ENCODE results near the gene MGAT4D.
"Not testable (repeated sequence)": the region's sequence is repeated elsewhere in the genome, so short reads cannot be mapped to it uniquely, and the experiment has no call there.

MGAT4D gene

GRCh38 chr4:140497747-140498636, at the start of gene MGAT4D:
Gene MGAT4D (minus strand): TSS chr4:140498293. CDS start chr4:140498222, 71 bp downstream.
- DNase-seq (ENCODE audit: low read depth): no peak

- no peak for DNase-seq (ENCODE audit: low read depth)
Measured at GRCh38 chr4:140533951-140534480, 35.9 kb upstream of the MGAT4D start.

- DNase-seq (ENCODE audit: low read depth): no peak
Measured at GRCh38 chr4:140529434-140529833, 31.3 kb upstream of the MGAT4D start.

- peak; percentile 95 for DNase-seq (ENCODE audit: low read depth)
Measured at GRCh38 chr4:140523857-140524742, 26.0 kb upstream of the MGAT4D start, which contains the start of gene ELMOD2. Gene ELMOD2 (plus strand): TSS chr4:140524168. CDS start chr4:140525429, 1,261 bp downstream.

GRCh38 chr4:140523370-140523856, 25.3 kb upstream of the MGAT4D start:
- DNase-seq (ENCODE audit: low read depth): no peak

GRCh38 chr4:140515423-140515822, 17.3 kb upstream of the MGAT4D start:
- no peak for DNase-seq (ENCODE audit: low read depth)

- not testable (repeated sequence) for DNase-seq (ENCODE audit: low read depth)
Measured at GRCh38 chr4:140513765-140514164, 15.7 kb upstream of the MGAT4D start.

GRCh38 chr4:140504261-140504660, 6.2 kb upstream of the MGAT4D start:
- DNase-seq (ENCODE audit: low read depth): no peak

GRCh38 chr4:140499391-140499790, 1.3 kb upstream of the MGAT4D start:
- DNase-seq (ENCODE audit: low read depth): no peak

GRCh38 chr4:140497405-140497746, 717 bp downstream of the MGAT4D start:
- DNase-seq (ENCODE audit: low read depth): no peak

GRCh38 chr4:140485939-140486338, 12.2 kb downstream of the MGAT4D start:
- no peak for DNase-seq (ENCODE audit: low read depth)

- no peak for DNase-seq (ENCODE audit: low read depth)
Measured at GRCh38 chr4:140483445-140483844, 14.6 kb downstream of the MGAT4D start.

GRCh38 chr4:140472156-140472555, 25.9 kb downstream of the MGAT4D start:
- no peak for DNase-seq (ENCODE audit: low read depth)

GRCh38 chr4:140469791-140470733, 28.0 kb downstream of the MGAT4D start:
- DNase-seq (ENCODE audit: low read depth): no peak

- no peak for DNase-seq (ENCODE audit: low read depth)
Measured at GRCh38 chr4:140466146-140466545, 31.9 kb downstream of the MGAT4D start.

- no peak for DNase-seq (ENCODE audit: low read depth)
Measured at GRCh38 chr4:140463614-140464013, 34.5 kb downstream of the MGAT4D start.

GRCh38 chr4:140463182-140463581, 34.9 kb downstream of the MGAT4D start:
- no peak for DNase-seq (ENCODE audit: low read depth)

- DNase-seq (ENCODE audit: low read depth): no peak
Measured at GRCh38 chr4:140450352-140450751, 47.7 kb downstream of the MGAT4D start.

GRCh38 chr4:140448830-140449229, 49.3 kb downstream of the MGAT4D start:
- DNase-seq (ENCODE audit: low read depth): no peak

- no peak for DNase-seq (ENCODE audit: low read depth)
Measured at GRCh38 chr4:140448162-140448561, 49.9 kb downstream of the MGAT4D start.

GRCh38 chr4:140444347-140444746, 53.7 kb downstream of the MGAT4D start:
- DNase-seq (ENCODE audit: low read depth): not testable (repeated sequence)
